NCI-H2171 treated with DMSO at 0.1 percent for 48 hours (cell line): Measurements from ENCODE around the gene SFXN1.
"Not testable (repeated sequence)": the region's sequence is repeated elsewhere in the genome, so short reads cannot be mapped to it uniquely, and the experiment has no call there.

Experiments used
- DNase-seq: peaks from one replicate; lab custom pipeline; 2025; lab: John Stamatoyannopoulos, UW

Gene SFXN1, protein sequence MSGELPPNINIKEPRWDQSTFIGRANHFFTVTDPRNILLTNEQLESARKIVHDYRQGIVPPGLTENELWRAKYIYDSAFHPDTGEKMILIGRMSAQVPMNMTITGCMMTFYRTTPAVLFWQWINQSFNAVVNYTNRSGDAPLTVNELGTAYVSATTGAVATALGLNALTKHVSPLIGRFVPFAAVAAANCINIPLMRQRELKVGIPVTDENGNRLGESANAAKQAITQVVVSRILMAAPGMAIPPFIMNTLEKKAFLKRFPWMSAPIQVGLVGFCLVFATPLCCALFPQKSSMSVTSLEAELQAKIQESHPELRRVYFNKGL

GRCh38 chr5:175478384-175479124, at the start of gene SFXN1:
SFXN1 (plus strand) TSS chr5:175478560; CDS start chr5:175492104, 13,544 bp downstream.
- peak; percentile 45 for DNase-seq

GRCh38 chr5:175434800-175435199, 43.6 kb upstream of the SFXN1 start:
- DNase-seq = no peak

- no peak for DNase-seq
Measured at GRCh38 chr5:175436359-175436758, 42.0 kb upstream of the SFXN1 start.

GRCh38 chr5:175438234-175438857, 40.0 kb upstream of the SFXN1 start:
- DNase-seq = no peak

DNA sequence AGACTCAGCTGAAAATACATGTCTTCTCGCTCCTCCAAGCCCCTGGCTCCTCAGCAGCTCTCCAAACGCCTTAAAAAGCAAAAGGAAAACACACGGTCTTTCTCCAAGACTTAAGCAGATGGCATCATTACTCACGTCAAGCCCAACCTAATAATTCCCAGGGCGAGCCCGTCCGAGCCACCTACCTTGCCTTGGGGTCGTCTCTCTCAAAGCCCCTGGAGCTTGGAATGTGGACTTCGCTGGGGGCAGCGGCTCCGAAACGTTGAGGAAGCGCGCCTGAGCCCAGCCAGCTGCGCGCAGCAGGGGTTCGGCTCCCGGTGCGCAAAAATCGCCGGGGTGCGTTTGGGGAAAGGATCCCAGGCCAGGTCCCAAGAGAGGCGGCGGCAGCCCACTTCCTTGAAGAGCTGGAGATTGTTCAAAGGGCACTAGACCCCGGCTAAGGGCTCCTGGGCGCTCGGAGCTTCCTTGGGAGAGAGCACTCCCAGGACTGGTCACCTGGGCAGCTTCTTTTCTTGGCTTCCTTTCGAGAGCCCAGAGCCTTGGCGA, 34.8 kb upstream of the SFXN1 start:
- no peak for DNase-seq

GRCh38 chr5:175444060-175444904, 34.1 kb upstream of the SFXN1 start, which contains the start of gene DRD1:
DRD1 (minus strand) TSS chr5:175444182; CDS start chr5:175443099, 1,083 bp downstream.
- DNase-seq = no peak

- DNase-seq = no peak
Measured at GRCh38 chr5:175444905-175445456, 33.4 kb upstream of the SFXN1 start.

- DNase-seq = not testable (repeated sequence)
Measured at GRCh38 chr5:175446378-175446777, 32.0 kb upstream of the SFXN1 start.

- DNase-seq = no peak
Measured at GRCh38 chr5:175447571-175447970, 30.8 kb upstream of the SFXN1 start.

DNA sequence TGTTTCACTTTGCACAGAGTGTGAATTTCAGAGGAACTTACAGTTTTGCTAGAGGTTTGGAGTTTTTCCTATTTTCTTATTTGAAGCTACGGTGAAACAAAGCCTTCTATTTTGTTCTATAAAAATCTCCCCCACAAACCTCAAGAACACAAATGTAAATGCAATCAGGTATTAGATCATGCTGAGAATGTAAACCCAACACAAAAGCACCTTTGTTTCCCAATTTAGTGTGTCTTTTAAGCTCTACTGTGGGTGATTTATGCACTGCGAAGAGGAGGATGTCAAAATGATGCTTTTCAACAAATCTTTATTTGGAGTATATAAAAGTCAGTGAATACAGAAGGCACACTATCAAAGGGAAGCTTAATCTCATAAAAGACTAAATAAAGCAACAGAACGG, 30.1 kb upstream of the SFXN1 start:
- DNase-seq = no peak

- no peak for DNase-seq
Measured at GRCh38 chr5:175452166-175452565, 26.2 kb upstream of the SFXN1 start.

- DNase-seq = not testable (repeated sequence)
Measured at GRCh38 chr5:175454338-175454737, 24.0 kb upstream of the SFXN1 start.

DNA sequence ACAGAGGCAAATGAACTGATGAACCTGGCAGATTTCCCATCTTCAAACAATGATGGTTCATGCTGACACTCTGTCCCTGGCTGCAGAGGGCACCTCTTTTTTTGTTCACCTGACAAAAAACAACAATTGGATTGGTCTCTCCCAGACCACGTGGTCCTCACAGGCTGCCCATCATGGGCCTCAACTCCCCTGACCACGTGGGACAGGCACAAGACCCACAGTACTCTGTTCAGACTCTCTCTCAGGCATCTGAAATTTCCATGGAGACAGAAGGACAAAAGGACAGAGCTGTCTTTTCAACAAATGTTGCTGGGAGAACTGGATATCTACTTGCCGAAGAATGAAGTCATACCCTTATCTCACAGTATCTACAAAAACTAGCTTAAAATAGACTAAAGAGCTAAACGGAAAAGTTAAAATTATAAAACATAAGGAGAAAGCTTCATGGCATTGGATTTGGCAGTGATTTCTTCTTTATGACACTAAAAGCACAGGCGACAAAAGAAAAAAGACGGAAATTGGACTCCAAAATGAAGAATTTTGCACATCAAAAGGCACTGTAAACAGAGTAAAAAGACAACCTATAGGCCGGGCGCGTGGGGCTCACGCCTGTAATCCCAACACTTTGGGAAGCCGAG, 22.1 kb upstream of the SFXN1 start:
- DNase-seq = no peak

- no peak for DNase-seq
Measured at GRCh38 chr5:175457466-175457865, 20.9 kb upstream of the SFXN1 start.

GRCh38 chr5:175460126-175460525, 18.2 kb upstream of the SFXN1 start:
- DNase-seq = peak; percentile 3

DNA sequence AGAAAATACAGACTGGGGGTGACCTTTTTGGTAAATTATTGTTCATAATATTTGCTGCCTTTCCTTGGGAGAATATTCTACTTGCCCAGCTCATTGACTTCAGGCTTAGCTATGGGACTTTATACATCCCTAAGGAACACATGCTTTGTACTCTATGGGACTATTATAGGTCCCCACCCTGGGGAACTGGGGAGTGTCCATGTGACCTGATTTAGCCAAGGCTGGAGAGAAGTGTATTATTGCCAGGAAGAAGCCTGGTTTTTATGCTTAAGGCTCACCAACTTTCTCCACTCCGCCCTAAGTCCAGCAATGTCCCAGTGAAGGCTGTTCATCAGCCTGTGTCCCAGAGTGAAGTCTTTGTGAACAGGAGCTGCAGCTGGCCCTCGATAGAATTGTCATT, 17.8 kb upstream of the SFXN1 start:
- DNase-seq = no peak

DNA sequence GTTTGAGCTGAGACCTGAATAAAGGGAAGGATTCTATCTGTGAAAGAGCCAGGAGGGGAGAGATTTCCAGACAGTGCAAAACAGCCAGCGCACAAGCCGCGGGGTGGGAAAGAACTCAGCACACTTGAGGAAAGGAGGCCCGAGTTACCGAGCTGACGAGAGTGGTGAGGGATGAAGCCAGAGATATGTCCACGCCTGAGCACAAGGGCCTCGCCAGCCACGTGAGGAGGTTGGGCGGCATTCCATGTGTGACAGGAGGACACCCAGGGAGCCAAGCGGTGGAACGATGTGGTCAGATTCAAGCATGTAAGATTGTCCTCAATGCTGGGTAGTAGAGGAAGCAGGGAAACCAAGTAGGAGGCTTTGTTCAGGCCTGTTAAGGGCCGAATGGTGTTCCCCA, 17.0 kb upstream of the SFXN1 start:
- DNase-seq = no peak

DNA sequence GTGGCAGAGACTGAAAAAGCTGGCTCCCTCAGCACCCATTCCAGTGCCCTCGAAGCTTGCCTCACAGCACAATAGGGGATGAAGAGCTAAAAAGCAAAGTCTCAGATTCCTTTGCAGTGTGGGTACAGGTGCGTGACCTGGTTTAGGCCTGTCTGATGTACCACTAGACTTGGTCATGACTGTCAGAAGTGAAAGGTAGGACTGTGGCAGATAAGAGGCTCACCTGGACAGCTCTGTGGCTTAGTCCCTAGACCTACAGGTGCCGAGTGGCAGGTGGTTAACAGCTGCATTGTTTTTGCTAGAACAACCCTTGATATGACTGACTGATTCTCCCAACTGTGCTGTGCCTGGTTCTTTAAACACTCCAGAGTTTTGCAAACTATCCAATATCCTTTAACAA, 14.7 kb upstream of the SFXN1 start:
- DNase-seq = peak; percentile 74

DNA sequence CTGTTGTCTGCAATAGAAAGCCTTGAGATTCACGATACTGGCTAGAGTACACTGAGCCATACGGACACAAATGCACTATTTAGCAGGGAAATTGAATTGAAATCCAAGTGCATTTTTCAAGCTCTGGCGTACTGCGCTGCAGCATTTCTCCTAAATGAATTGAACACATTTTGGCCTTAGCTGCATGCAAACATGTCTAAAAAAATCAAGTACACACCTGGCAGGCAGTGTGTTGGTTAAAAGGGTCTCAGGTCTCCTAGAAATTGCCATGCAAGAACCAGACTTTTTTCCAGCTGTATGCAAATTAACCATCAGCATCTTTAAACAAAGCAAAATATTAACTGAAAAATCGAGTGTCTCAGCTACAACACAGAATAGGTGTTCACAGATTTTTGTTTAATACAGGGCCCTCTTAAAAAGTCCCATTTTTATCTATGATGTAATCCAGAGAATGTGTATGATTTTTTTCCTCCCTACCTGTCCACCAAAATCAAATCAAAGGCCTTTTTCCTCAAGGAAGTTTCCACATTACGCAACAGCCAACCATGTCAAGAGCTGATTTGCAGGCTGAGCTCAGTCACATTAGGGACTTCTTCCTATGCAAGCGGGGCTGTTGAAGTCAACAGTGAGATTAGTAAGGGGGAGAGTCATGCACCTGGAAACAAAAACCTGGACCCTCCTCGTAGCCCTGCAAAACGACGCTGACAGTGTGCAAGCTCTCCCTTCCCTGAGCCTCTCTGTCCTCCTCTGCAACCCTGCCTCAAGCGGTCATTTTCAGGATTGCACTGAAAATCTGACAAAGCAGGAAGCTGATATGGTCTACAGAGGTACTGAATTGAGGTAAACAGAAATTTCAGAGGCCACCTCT, 14.1 kb upstream of the SFXN1 start:
- DNase-seq = peak; percentile 44

GRCh38 chr5:175464942-175465233, 13.5 kb upstream of the SFXN1 start:
- no peak for DNase-seq
